ENCODE measurements around the gene ARHGAP21. TPM values are rescaled to one million over a fixed set of nuclear protein-coding genes. Genes with fewer than 3 reads are reported as not detected.

The ARHGAP21 gene
- polyA plus RNA-seq, 1 donor from 2014 or later = 138 TPM

GRCh38 chr10:24707445-24707844 lies 16.2 kb downstream of the ARHGAP21 start:
- no peak overlapping the region for H3K27ac ChIP-seq (ENCODE audit: low read length)
- no peak overlapping the region for H3K4me3 ChIP-seq (ENCODE audit: low read length)
- no peaks in the 10 kb centered on the region for H4K20me1 ChIP-seq (ENCODE audit: insufficient read depth)
- no peak overlapping the region for H2AFZ ChIP-seq (ENCODE audit: low read depth, low read length)
- H3K4me2 ChIP-seq (ENCODE audit: low read length) = no peak overlapping the region
- H3K27me3 ChIP-seq (ENCODE audit: insufficient read depth, low read depth, low read length) = no peaks in the 10 kb centered on the region
- no peak for TF ChIP-seq RAD21 (conservative IDR thresholded peaks at IDR 0.05)
- TF ChIP-seq CTCF (IDR thresholded peaks at IDR 0.05; ENCODE audit: poor library complexity, severe bottlenecking) = no peak
- no peak for TF ChIP-seq EZH2 (IDR thresholded peaks at IDR 0.05; ENCODE audit: borderline replicate concordance, insufficient read depth, low read length, poor library complexity, severe bottlenecking)
- TF ChIP-seq MXI1 (conservative IDR thresholded peaks at IDR 0.05; ENCODE audit: poor library complexity, severe bottlenecking) = no peak
- no peak for TF ChIP-seq EP300 (conservative IDR thresholded peaks at IDR 0.05; ENCODE audit: poor library complexity, severe bottlenecking)
- no peak for TF ChIP-seq SMC3 (conservative IDR thresholded peaks at IDR 0.05; ENCODE audit: poor library complexity)
- no peak for TF ChIP-seq REST (IDR thresholded peaks at IDR 0.05; ENCODE audit: borderline replicate concordance)
- no peaks in the 10 kb centered on the region for H3K9me3 ChIP-seq (ENCODE audit: low read length)
- no peaks in the 10 kb centered on the region for H3K9me2 ChIP-seq (ENCODE audit: insufficient read depth, low read length)
- no peaks in the 10 kb centered on the region for H3K36me3 ChIP-seq (ENCODE audit: insufficient read depth, low read length)
- no peaks in the 10 kb centered on the region for H3F3A ChIP-seq (ENCODE audit: insufficient read depth, low read length, poor library complexity, severe bottlenecking)
- H3K79me2 ChIP-seq (replicated peaks; ENCODE audit: insufficient read depth, low read length) = peaks cover 97% of the 10 kb centered on the region
- H3K9ac ChIP-seq (ENCODE audit: low read length) = no peak overlapping the region

GRCh38 chr10:24706479-24707118 lies 17.1 kb downstream of the ARHGAP21 start:
- H3K9ac ChIP-seq (ENCODE audit: low read length) = no peak overlapping the region
- no peaks in the 10 kb centered on the region for H3K36me3 ChIP-seq (ENCODE audit: insufficient read depth, low read length)
- no peaks in the 10 kb centered on the region for H3K9me2 ChIP-seq (ENCODE audit: insufficient read depth, low read length)
- no peaks in the 10 kb centered on the region for H3K27me3 ChIP-seq (ENCODE audit: insufficient read depth, low read depth, low read length)
- H3K79me2 ChIP-seq (replicated peaks; ENCODE audit: insufficient read depth, low read length) = peaks cover 94% of the 10 kb centered on the region
- H4K20me1 ChIP-seq (ENCODE audit: insufficient read depth) = no peaks in the 10 kb centered on the region
- no peaks in the 10 kb centered on the region for H3K9me3 ChIP-seq (ENCODE audit: low read length)
- no peak overlapping the region for H3K4me3 ChIP-seq (ENCODE audit: low read length)
- H2AFZ ChIP-seq (ENCODE audit: low read depth, low read length) = no peak overlapping the region
- H3K4me2 ChIP-seq (ENCODE audit: low read length) = no peak overlapping the region
- no peaks in the 10 kb centered on the region for H3F3A ChIP-seq (ENCODE audit: insufficient read depth, low read length, poor library complexity, severe bottlenecking)
- TF ChIP-seq SMC3 (conservative IDR thresholded peaks at IDR 0.05; ENCODE audit: poor library complexity) = no peak
- no peak for TF ChIP-seq TAF1 (IDR thresholded peaks at IDR 0.05; ENCODE audit: low read depth)
- TF ChIP-seq MXI1 (conservative IDR thresholded peaks at IDR 0.05; ENCODE audit: poor library complexity, severe bottlenecking) = no peak
- TF ChIP-seq EP300 (conservative IDR thresholded peaks at IDR 0.05; ENCODE audit: poor library complexity, severe bottlenecking) = no peak
- no peak for TF ChIP-seq EZH2 (IDR thresholded peaks at IDR 0.05; ENCODE audit: borderline replicate concordance, insufficient read depth, low read length, poor library complexity, severe bottlenecking)
- TF ChIP-seq RAD21 (conservative IDR thresholded peaks at IDR 0.05) = no peak
- TF ChIP-seq REST (IDR thresholded peaks at IDR 0.05; ENCODE audit: borderline replicate concordance) = no peak
- no peak for TF ChIP-seq CTCF (IDR thresholded peaks at IDR 0.05; ENCODE audit: poor library complexity, severe bottlenecking)
- TF ChIP-seq POLR2AphosphoS5 (IDR thresholded peaks at IDR 0.05) = no peak
- no peak overlapping the region for H3K27ac ChIP-seq (ENCODE audit: low read length)

Measured in neural cell (in vitro differentiated cells).